Activated CD8-positive, alpha-beta T cell treated with anti-CD3 and anti-CD28 coated beads, Interleukin-2, amount 10 ng/mL, durations not matched to agents 7 days and 5 days (primary cell): ENCODE measurements around the gene BEX3. TPM values are rescaled to one million over a fixed set of nuclear protein-coding genes. Genes with fewer than 3 reads are reported as not detected.

ENCODE experiments used
- ATAC-seq: fragments of 150-1000 bp; cut with Tn5 transposase; one replicate; pipeline ENCODE4 v1.10.0; 2021; ENCODE audit warnings: moderate library complexity
- CTCF ChIA-PET: fragments of 350-600 bp; sonication (Branson Sonifier 250); formaldehyde crosslinking; loops from one replicate; lab custom pipeline; 2021; ENCODE audit warnings: antibody characterized with exemption; lab: Charles Lee
- POLR2A ChIA-PET: fragments of 350-600 bp; sonication (Branson Sonifier 250); formaldehyde crosslinking; loops from one replicate; lab custom pipeline; 2021; ENCODE audit warnings: antibody characterized with exemption; lab: Charles Lee
- DNase-seq: peaks from one replicate; pipeline ENCODE4 v3.0.0-alpha.2; 2020
- H3K27ac Mint-ChIP-seq: one replicate; pipeline ENCODE4 v1.8.0; 2021; ENCODE audit warnings: mild to moderate bottlenecking, mixed read lengths
- H3K27me3 Mint-ChIP-seq: one replicate; pipeline ENCODE4 v1.8.0; 2021; ENCODE audit warnings: low read depth, mixed read lengths
- H3K36me3 Mint-ChIP-seq: one replicate; pipeline ENCODE4 v1.8.0; 2021; ENCODE audit warnings: low read depth, mixed read lengths
- H3K4me1 Mint-ChIP-seq: one replicate; pipeline ENCODE4 v1.8.0; 2021; ENCODE audit warnings: low read depth, mixed read lengths
- H3K4me3 Mint-ChIP-seq: one replicate; pipeline ENCODE4 v1.8.0; 2021; ENCODE audit warnings: mild to moderate bottlenecking, mixed read lengths
- H3K9me3 Mint-ChIP-seq: one replicate; pipeline ENCODE4 v1.8.0; 2022; ENCODE audit warnings: mixed read lengths; ENCODE audit not compliant: insufficient read depth
- total RNA-seq, 2 experiments: library from RNA; stranded (reverse); gene quantifications; one replicate each; pipeline ENCODE4 v1.2.3, GENCODE V29; 2021

The BEX3 gene
- total RNA-seq, 2 experiments from 2014 or later, result 11.1 to 11.3 TPM

DNA sequence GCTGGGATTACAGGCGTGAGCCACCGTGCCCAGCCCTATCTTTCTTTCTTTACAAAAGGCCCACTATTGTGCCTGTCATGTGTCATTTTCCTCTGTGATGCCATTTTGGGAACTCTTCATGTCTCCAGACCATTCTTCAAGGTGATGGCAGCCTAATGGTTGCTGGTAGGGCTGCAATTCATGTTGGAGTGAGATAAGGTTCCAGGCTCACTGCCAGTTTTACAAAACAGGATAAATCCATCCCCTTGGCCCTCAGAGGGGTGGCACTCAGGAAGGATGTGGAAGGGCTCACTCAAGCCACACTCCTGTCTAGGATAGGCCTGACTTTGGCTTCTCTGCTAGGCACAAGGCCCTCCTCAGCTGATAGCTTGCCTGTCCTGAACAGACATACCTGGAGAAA lies 16.2 kb upstream of the BEX3 start:
- Mint-ChIP-seq H3K9me3 (no peaks in the 10 kb centered on the region), H3K27me3 (no peaks in the 10 kb centered on the region), H3K4me1 (peaks cover 7% of the 10 kb centered on the region), H3K27ac (no peak overlapping the region), H3K36me3 (no peaks in the 10 kb centered on the region), H3K4me3 (no peak overlapping the region)
- ATAC-seq (no peak), DNase-seq (no peak)
- ChIA-PET POLR2A (no interaction called here), CTCF (no interaction called here)

- Mint-ChIP-seq H3K4me3 (no peak overlapping the region), H3K27me3 (no peaks in the 10 kb centered on the region), H3K9me3 (no peaks in the 10 kb centered on the region), H3K27ac (no peak overlapping the region), H3K4me1 (peaks cover 4% of the 10 kb centered on the region), H3K36me3 (no peaks in the 10 kb centered on the region)
- CTCF ChIA-PET, result interaction anchor here (1.0 kb wide), 1 partner anchor 103 kb away, joined by 3 read pairs; no protein-coding TSS in a partner anchor
- POLR2A ChIA-PET, result no interaction called here
- DNase-seq, result no peak
- no peak for ATAC-seq
Measured at GRCh38 chrX:103360916-103361315, 15.4 kb upstream of the BEX3 start.

GRCh38 chrX:103361798-103362197 lies 14.5 kb upstream of the BEX3 start:
- peaks cover 2% of the 10 kb centered on the region for H3K27me3 Mint-ChIP-seq
- H3K27ac Mint-ChIP-seq, result no peak overlapping the region
- ATAC-seq, result no peak
- ChIA-PET POLR2A (no interaction called here), CTCF (interaction anchor here (1.0 kb wide), 1 partner anchor 102 kb away, joined by 3 read pairs; no protein-coding TSS in a partner anchor)
- no peaks in the 10 kb centered on the region for H3K36me3 Mint-ChIP-seq
- H3K4me1 Mint-ChIP-seq, result no peaks in the 10 kb centered on the region
- H3K4me3 Mint-ChIP-seq, result no peak overlapping the region
- H3K9me3 Mint-ChIP-seq, result no peaks in the 10 kb centered on the region
- no peak for DNase-seq

DNA sequence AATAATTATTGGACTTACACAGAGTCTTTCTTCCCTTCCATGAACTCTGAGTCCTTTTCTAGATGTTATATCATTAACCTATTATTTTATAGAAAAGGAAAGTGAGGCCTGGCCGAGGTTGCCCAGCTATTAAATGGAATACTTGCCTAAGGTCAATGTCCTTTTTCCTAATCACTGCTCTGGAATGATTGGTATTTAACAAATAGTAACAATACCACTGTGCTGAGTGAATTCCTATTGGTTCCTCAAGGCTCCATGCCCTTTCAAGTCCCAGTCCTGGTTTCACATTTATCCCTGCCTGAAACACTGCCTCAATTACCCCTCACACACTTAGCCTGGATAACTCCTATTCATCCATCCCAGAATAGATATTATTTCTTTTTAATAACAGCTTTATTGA lies 13.9 kb upstream of the BEX3 start:
- Mint-ChIP-seq H3K36me3 (no peaks in the 10 kb centered on the region), H3K27me3 (peaks cover 2% of the 10 kb centered on the region), H3K9me3 (no peaks in the 10 kb centered on the region), H3K4me3 (no peak overlapping the region), H3K4me1 (no peaks in the 10 kb centered on the region), H3K27ac (no peak overlapping the region)
- ChIA-PET POLR2A (no interaction called here), CTCF (no interaction called here)
- DNase-seq (no peak), ATAC-seq (no peak)

GRCh38 chrX:103363046-103363445 lies 13.3 kb upstream of the BEX3 start:
- POLR2A ChIA-PET, result no interaction called here
- CTCF ChIA-PET, result no interaction called here
- ATAC-seq, result no peak
- no peak for DNase-seq
- no peaks in the 10 kb centered on the region for H3K4me1 Mint-ChIP-seq
- H3K27ac Mint-ChIP-seq, result no peak overlapping the region
- H3K36me3 Mint-ChIP-seq, result no peaks in the 10 kb centered on the region
- no peaks in the 10 kb centered on the region for H3K9me3 Mint-ChIP-seq
- H3K27me3 Mint-ChIP-seq, result peaks cover 2% of the 10 kb centered on the region
- H3K4me3 Mint-ChIP-seq, result no peak overlapping the region

DNA sequence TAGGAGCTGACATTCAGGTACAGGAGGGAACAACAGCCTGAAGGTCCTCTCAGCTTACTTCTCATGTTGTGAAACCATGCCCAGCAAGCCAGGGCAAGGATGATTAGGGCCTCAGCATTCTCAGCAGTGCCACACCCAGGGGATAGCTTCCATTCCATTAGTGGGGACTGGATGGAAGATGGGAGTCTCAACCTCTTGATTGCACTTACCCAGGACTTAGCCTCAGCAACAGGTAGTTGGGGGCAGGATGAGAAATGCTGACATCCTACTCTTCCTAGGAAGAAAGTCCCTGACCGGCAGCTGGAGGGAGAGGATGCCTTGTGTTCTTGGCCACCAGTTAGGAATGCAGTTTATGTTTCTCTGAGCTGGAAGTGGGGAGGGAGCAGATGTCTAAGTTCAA lies 8.8 kb upstream of the BEX3 start:
- Mint-ChIP-seq H3K36me3 (no peaks in the 10 kb centered on the region), H3K27ac (no peak overlapping the region), H3K4me1 (no peaks in the 10 kb centered on the region), H3K4me3 (no peak overlapping the region), H3K9me3 (no peaks in the 10 kb centered on the region), H3K27me3 (peaks cover 2% of the 10 kb centered on the region)
- ChIA-PET POLR2A (no interaction called here), CTCF (no interaction called here)
- ATAC-seq (no peak), DNase-seq (no peak)

GRCh38 chrX:103369479-103369878 lies 6.9 kb upstream of the BEX3 start:
- H3K4me1 Mint-ChIP-seq, result no peaks in the 10 kb centered on the region
- no peaks in the 10 kb centered on the region for H3K9me3 Mint-ChIP-seq
- ATAC-seq (no peak), DNase-seq (no peak)
- CTCF ChIA-PET, result no interaction called here
- H3K4me3 Mint-ChIP-seq, result no peak overlapping the region
- H3K27ac Mint-ChIP-seq, result no peak overlapping the region
- peaks cover 2% of the 10 kb centered on the region for H3K27me3 Mint-ChIP-seq
- no peaks in the 10 kb centered on the region for H3K36me3 Mint-ChIP-seq
- POLR2A ChIA-PET, result no interaction called here

- no peak overlapping the region for H3K4me3 Mint-ChIP-seq
- no peaks in the 10 kb centered on the region for H3K36me3 Mint-ChIP-seq
- peaks cover 2% of the 10 kb centered on the region for H3K27me3 Mint-ChIP-seq
- no peaks in the 10 kb centered on the region for H3K9me3 Mint-ChIP-seq
- DNase-seq (no peak), ATAC-seq (no peak)
- no peak overlapping the region for H3K27ac Mint-ChIP-seq
- H3K4me1 Mint-ChIP-seq, result peaks cover 7% of the 10 kb centered on the region
- POLR2A ChIA-PET, result no interaction called here
- CTCF ChIA-PET, result no interaction called here
Measured at GRCh38 chrX:103372886-103373285, 3.5 kb upstream of the BEX3 start.

- Mint-ChIP-seq H3K36me3 (no peaks in the 10 kb centered on the region), H3K9me3 (no peaks in the 10 kb centered on the region), H3K27me3 (peaks cover 2% of the 10 kb centered on the region), H3K4me1 (peaks cover 7% of the 10 kb centered on the region), H3K4me3 (no peak overlapping the region), H3K27ac (no peak overlapping the region)
- CTCF ChIA-PET, result no interaction called here
- ATAC-seq (no peak), DNase-seq (no peak)
- POLR2A ChIA-PET, result no interaction called here
Measured at GRCh38 chrX:103373581-103373980, 2.8 kb upstream of the BEX3 start.

- peak; percentile 44 for ATAC-seq
- peaks cover 7% of the 10 kb centered on the region for H3K4me1 Mint-ChIP-seq
- peak overlapping the region; percentile 71 for H3K4me3 Mint-ChIP-seq
- no peak overlapping the region for H3K27ac Mint-ChIP-seq
- POLR2A ChIA-PET, result no interaction called here
- H3K27me3 Mint-ChIP-seq, result peaks cover 2% of the 10 kb centered on the region
- CTCF ChIA-PET, result no interaction called here
- no peaks in the 10 kb centered on the region for H3K36me3 Mint-ChIP-seq
- H3K9me3 Mint-ChIP-seq, result no peaks in the 10 kb centered on the region
- DNase-seq, result no peak
Measured at GRCh38 chrX:103376979-103377324, 614 bp downstream of the BEX3 start.

DNA sequence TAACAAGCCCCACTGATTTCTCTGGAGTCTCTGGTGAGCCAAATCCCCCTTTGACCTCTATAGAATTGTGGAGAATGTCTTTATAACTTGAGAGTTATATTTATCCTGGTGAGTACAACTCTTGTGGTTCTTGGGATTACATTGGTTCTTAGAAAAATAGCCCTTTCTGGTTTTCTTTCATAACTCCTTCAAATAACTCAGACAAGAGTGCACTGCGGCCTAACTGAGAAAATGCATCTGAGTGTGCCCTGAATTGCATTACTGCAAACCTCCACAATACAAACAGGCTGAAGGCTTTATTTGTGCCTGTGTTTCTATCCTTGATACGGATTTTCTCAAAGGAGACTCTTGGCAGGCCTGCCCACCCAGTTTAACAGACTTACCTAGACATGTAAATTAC lies 2.7 kb downstream of the BEX3 start:
- Mint-ChIP-seq H3K4me3 (no peak overlapping the region), H3K36me3 (no peaks in the 10 kb centered on the region), H3K4me1 (peaks cover 7% of the 10 kb centered on the region), H3K9me3 (no peaks in the 10 kb centered on the region), H3K27ac (no peak overlapping the region), H3K27me3 (peaks cover 2% of the 10 kb centered on the region)
- DNase-seq (no peak), ATAC-seq (no peak)
- ChIA-PET POLR2A (no interaction called here), CTCF (no interaction called here)

GRCh38 chrX:103382877-103383276 lies 6.5 kb downstream of the BEX3 start:
- DNase-seq, result no peak
- ChIA-PET POLR2A (no interaction called here), CTCF (no interaction called here)
- Mint-ChIP-seq H3K36me3 (no peaks in the 10 kb centered on the region), H3K27me3 (no peaks in the 10 kb centered on the region), H3K9me3 (no peaks in the 10 kb centered on the region), H3K27ac (no peak overlapping the region), H3K4me3 (no peak overlapping the region), H3K4me1 (no peaks in the 10 kb centered on the region)
- ATAC-seq, result no peak

GRCh38 chrX:103384672-103385071 lies 8.3 kb downstream of the BEX3 start:
- POLR2A ChIA-PET, result no interaction called here
- Mint-ChIP-seq H3K27ac (no peak overlapping the region), H3K4me3 (no peak overlapping the region), H3K9me3 (no peaks in the 10 kb centered on the region), H3K36me3 (no peaks in the 10 kb centered on the region), H3K4me1 (no peaks in the 10 kb centered on the region), H3K27me3 (peaks cover 3% of the 10 kb centered on the region)
- no peak for ATAC-seq
- CTCF ChIA-PET, result no interaction called here
- DNase-seq, result no peak
